Mesenchymal stem cell (in vitro differentiated cells and primary cell): ENCODE results near the gene MXD1.

Source experiments
- DNase-seq: peaks from one replicate; pipeline ENCODE4 v3.0.0-alpha.2; 2013
- H2AFZ ChIP-seq: one replicate; pipeline ENCODE4 v1.6.1; 2013; ENCODE audit warnings: low read depth, mild to moderate bottlenecking, control low read depth, inconsistent platforms, low read length, moderate library complexity
- H2AK5ac ChIP-seq: 2 replicates; pipeline ENCODE4 v1.6.1; 2013; ENCODE audit warnings: low read length, moderate library complexity, mild to moderate bottlenecking, inconsistent platforms; ENCODE audit not compliant: severe bottlenecking
- H2BK120ac ChIP-seq: one replicate; pipeline ENCODE4 v1.6.1; 2013; ENCODE audit warnings: low read depth, mild to moderate bottlenecking, inconsistent platforms, low read length, moderate library complexity
- H2BK12ac ChIP-seq, 2 experiments: one replicate each; pipeline ENCODE4 v1.6.1; 2013; ENCODE audit warnings: inconsistent platforms in 2 of 2, low read length in 2 of 2, mild to moderate bottlenecking in 2 of 2, moderate library complexity in 2 of 2, control low read depth in 1 of 2
- H2BK15ac ChIP-seq: one replicate; pipeline ENCODE4 v1.6.1; 2013; ENCODE audit warnings: mild to moderate bottlenecking, low read depth, inconsistent platforms; ENCODE audit not compliant: poor library complexity, severe bottlenecking
- H2BK5ac ChIP-seq: 2 replicates; pipeline ENCODE4 v1.6.1; 2013; ENCODE audit warnings: low read depth, mild to moderate bottlenecking, low read length, control low read depth, inconsistent platforms; ENCODE audit not compliant: poor library complexity, severe bottlenecking
- H3K14ac ChIP-seq, 2 experiments: one replicate each; pipeline ENCODE4 v1.6.1; 2013; ENCODE audit warnings: inconsistent platforms in 2 of 2, low read length in 2 of 2, control low read depth in 1 of 2, mild to moderate bottlenecking in 1 of 2, moderate library complexity in 1 of 2
- H3K18ac ChIP-seq, 2 experiments: one replicate each; pipeline ENCODE4 v1.6.1; 2013; ENCODE audit warnings: inconsistent platforms in 2 of 2, low read length in 2 of 2, control low read depth in 1 of 2, low read depth in 1 of 2, mild to moderate bottlenecking in 1 of 2
- H3K23ac ChIP-seq, 2 experiments: one replicate each; pipeline ENCODE4 v1.6.1; 2013; ENCODE audit warnings: inconsistent platforms in 2 of 2, low read length in 2 of 2, mild to moderate bottlenecking in 2 of 2, moderate library complexity in 2 of 2, control low read depth in 1 of 2
- H3K27ac ChIP-seq: 2 replicates; pipeline ENCODE4 v1.5.1; 2013; ENCODE audit warnings: mild to moderate bottlenecking, moderate library complexity, low read length, control low read depth, inconsistent platforms; ENCODE audit not compliant: poor library complexity, severe bottlenecking
- H3K27me3 ChIP-seq, 2 experiments: 2 replicates each; pipeline versions ENCODE4 v1.6.1 to v1.7.0; 2013; ENCODE audit warnings: low read length in 2 of 2, mild to moderate bottlenecking in 2 of 2, moderate library complexity in 2 of 2, control low read depth in 1 of 2, inconsistent platforms in 1 of 2; ENCODE audit not compliant: control insufficient read depth in 1 of 2, insufficient read depth in 1 of 2
- H3K36me3 ChIP-seq, 2 experiments: 2 replicates each; pipeline versions ENCODE4 v1.6.1 to v1.7.0; 2013; ENCODE audit warnings: low read length in 2 of 2, control low read depth in 1 of 2, inconsistent platforms in 1 of 2, low read depth in 1 of 2, mild to moderate bottlenecking in 1 of 2; ENCODE audit not compliant: insufficient read depth in 2 of 2, control insufficient read depth in 1 of 2
- H3K4ac ChIP-seq, 2 experiments: one replicate each; pipeline ENCODE4 v1.6.1; 2013; ENCODE audit warnings: inconsistent platforms in 2 of 2, low read length in 2 of 2, mild to moderate bottlenecking in 2 of 2, moderate library complexity in 2 of 2, control low read depth in 1 of 2, low read depth in 1 of 2
- H3K4me1 ChIP-seq: 2 replicates; pipeline ENCODE4 v1.6.1; 2013; ENCODE audit warnings: low read depth, low read length, control low read depth; ENCODE audit not compliant: control insufficient read depth, insufficient read depth
- H3K4me2 ChIP-seq: 2 replicates; pipeline ENCODE4 v1.6.1; 2013; ENCODE audit warnings: low read length, mild to moderate bottlenecking, inconsistent platforms; ENCODE audit not compliant: poor library complexity, severe bottlenecking
- H3K4me3 ChIP-seq, 2 experiments: 2 replicates each; pipeline versions ENCODE4 v1.5.1 to v1.7.0; 2013; ENCODE audit warnings: low read length in 2 of 2, mild to moderate bottlenecking in 2 of 2, control low read depth in 1 of 2, low read depth in 1 of 2; ENCODE audit not compliant: insufficient read depth in 1 of 2
- H3K79me1 ChIP-seq: replicated peaks from 2 replicates; pipeline ENCODE4 v1.6.1; 2013; ENCODE audit warnings: mild to moderate bottlenecking, control low read depth, low read length, inconsistent platforms; ENCODE audit not compliant: poor library complexity, severe bottlenecking
- H3K9ac ChIP-seq: 2 replicates; pipeline ENCODE4 v1.7.0; 2013; ENCODE audit warnings: mild to moderate bottlenecking, low read length, moderate library complexity
- H3K9me3 ChIP-seq: 2 replicates; pipeline ENCODE4 v1.7.0; 2013; ENCODE audit warnings: mild to moderate bottlenecking, low read length; ENCODE audit not compliant: control insufficient read depth
- H4K8ac ChIP-seq: one replicate; pipeline ENCODE4 v1.6.1; 2013; ENCODE audit warnings: inconsistent platforms, mild to moderate bottlenecking, low read length, moderate library complexity
- H4K91ac ChIP-seq: one replicate; pipeline ENCODE4 v1.6.1; 2013; ENCODE audit warnings: mild to moderate bottlenecking, low read length, inconsistent platforms
- WGBS: methylation state at CpG from one replicate; pipeline ENCODE4 v1.1.7; 2013; ENCODE audit warnings: mixed read lengths; 5-methylcytosine and 5-hydroxymethylcytosine counted together

MXD1 gene

DNA sequence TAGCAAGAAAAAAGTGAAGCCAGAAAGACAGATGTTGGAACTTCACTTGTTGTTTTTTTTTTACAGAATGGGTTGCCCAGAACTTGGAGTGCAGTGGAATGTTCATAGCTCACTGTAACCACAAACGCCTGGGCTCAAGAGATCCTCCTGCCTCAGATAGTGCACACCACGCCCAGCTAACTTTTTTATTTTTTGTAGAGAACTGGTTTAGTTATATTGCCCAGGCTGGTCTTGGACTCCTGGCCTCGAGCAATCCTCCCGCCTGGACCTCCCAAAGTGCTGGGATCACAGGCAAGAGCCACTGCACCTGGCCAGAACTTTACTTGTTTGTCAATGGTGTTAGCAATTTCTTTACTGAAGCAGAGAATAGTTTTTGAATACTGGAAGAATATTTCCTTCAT lies 58.4 kb downstream of the MXD1 start:
- peak; percentile 14 for DNase-seq
- Histone ChIP-seq H3K4me1 (no peaks in the 10 kb centered on the region), H3K27me3 (peaks cover 0 to 7% of the 10 kb centered on the region in 2 experiments), H3K79me1 (no peaks in the 10 kb centered on the region), H2BK120ac (no peak overlapping the region), H2BK15ac (no peak overlapping the region), H3K4ac (no peak overlapping the region), H3K27ac (no peak overlapping the region), H4K91ac (no peak overlapping the region), H3K14ac (no peak overlapping the region), H4K8ac (no peak overlapping the region), H3K36me3 (no peaks in the 10 kb centered on the region), H2BK12ac (no peak overlapping the region), H3K18ac (no peak overlapping the region), H3K9me3 (no peaks in the 10 kb centered on the region), H3K4me2 (no peak overlapping the region), H3K9ac (no peak overlapping the region), H2AFZ (no peak overlapping the region), H2BK5ac (no peak overlapping the region), H3K4me3 (no peak overlapping the region), H2AK5ac (no peak overlapping the region), H3K23ac (no peak overlapping the region)
- WGBS, result 93% methylated on average over 2 of the region's 4 CpGs

DNA sequence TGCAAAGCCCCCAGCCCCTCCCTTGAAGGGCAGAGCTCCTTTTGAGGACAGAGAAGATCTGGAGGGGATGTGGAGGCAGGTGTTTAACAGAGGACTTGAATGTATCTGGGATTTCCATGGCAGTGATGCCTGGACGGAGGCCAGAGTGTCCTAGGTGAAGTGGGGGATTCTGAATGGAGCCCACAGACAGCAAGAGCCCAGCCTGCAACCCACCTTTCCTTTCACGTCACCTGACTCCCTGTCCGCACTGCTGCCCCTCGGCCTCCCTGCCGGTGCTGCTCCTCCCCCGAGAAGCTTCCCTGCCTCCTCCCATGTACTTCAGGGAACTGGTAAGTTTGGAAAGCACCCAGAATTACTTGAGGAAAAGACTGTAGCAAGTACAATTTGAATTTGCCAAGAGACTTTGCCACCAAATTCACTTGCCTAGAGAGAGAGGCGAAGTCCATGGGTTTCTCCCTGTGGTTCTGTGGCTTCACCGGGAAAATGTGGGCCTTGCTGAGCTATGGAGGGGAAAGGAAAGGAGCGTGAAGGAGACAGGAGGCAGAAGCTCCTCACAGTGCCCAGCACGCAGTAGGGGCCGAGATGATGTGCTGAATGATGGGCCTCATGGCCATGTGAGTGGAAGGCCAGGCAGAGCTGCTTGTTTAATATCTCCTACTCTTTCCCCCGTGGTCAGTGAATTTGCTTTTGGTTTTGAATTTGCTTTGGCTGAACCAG lies 60.4 kb downstream of the MXD1 start:
- Histone ChIP-seq H2BK5ac (no peak overlapping the region), H3K27ac (no peak overlapping the region), H2AK5ac (no peak overlapping the region), H3K36me3 (no peaks in the 10 kb centered on the region), H3K14ac (no peak overlapping the region), H3K4me3 (no peak overlapping the region), H3K18ac (no peak overlapping the region), H3K9me3 (no peaks in the 10 kb centered on the region), H2BK120ac (no peak overlapping the region), H3K79me1 (no peaks in the 10 kb centered on the region), H4K91ac (no peak overlapping the region), H2BK15ac (no peak overlapping the region), H2AFZ (no peak overlapping the region), H3K27me3 (peaks cover 0 to 3% of the 10 kb centered on the region in 2 experiments), H4K8ac (no peak overlapping the region), H3K4me1 (no peaks in the 10 kb centered on the region), H3K4me2 (no peak overlapping the region), H2BK12ac (no peak overlapping the region), H3K4ac (no peak overlapping the region), H3K9ac (no peak overlapping the region), H3K23ac (no peak overlapping the region)
- 89% methylated on average over 9 of the region's 12 CpGs for WGBS
- no peak for DNase-seq

DNA sequence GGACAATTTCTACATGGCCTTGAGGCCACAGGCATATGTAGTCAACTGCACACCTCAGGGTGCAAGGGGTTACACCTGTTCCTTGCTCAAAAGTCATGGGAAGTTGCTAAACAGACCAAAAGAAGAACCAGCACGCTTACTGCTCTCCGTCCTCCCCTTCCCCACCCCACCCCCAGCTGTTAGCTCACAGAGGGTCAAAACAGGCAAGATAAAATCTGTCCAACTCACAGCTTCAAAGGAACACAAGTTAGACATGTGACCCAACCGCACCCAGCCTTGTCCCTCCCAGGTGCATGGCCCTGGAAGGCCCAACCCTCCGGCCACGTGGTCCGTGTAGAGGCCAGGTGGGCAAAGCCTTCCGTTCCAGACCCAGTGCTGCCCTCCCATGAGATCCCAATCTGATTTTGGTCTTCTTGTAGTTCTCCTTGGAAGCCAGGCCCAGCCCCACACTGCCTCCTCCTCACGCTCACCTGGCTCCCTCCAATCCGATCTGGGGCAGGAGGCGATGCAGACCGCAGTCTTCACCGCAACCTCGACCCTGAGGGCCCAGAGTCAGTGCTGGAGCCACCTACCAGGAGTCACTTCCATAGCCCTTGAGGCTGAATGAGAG lies 61.0 kb downstream of the MXD1 start:
- no peaks in the 10 kb centered on the region for H3K36me3 ChIP-seq
- no peak overlapping the region for H2BK120ac ChIP-seq

DNA sequence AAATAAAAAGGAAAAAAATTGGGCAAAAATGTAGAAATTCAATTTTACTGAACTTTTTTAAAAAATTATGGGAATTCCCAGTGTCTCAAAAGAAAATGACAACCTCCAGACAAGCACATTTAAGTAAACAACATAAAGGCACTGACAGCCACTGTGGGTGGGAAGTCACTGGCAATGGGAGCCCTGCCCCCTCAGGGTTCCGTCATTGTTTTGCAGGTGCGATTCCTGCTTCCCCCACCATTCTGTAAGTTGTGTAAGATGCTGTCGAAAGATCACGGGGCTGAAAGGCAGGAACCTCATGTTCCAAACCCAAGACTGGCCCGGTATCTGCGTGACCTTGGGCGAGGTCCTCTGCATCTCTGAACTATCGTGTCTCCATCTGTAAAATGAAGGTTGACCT lies 62.3 kb downstream of the MXD1 start:
- no peak overlapping the region for H3K9ac ChIP-seq
- no peak overlapping the region for H2BK120ac ChIP-seq
- H3K14ac ChIP-seq, result no peak overlapping the region
- H3K18ac ChIP-seq, result no peak overlapping the region
- no peak overlapping the region for H2BK5ac ChIP-seq
- H2BK15ac ChIP-seq, result no peak overlapping the region
- H3K79me1 ChIP-seq, result no peaks in the 10 kb centered on the region
- H3K4me2 ChIP-seq, result no peak overlapping the region
- H4K91ac ChIP-seq, result no peak overlapping the region
- no peak overlapping the region for H4K8ac ChIP-seq
- no peaks in the 10 kb centered on the region for H3K9me3 ChIP-seq
- no peak overlapping the region for H3K4me3 ChIP-seq
- no peaks in the 10 kb centered on the region for H3K27me3 ChIP-seq
- no peak overlapping the region for H3K23ac ChIP-seq
- H2AFZ ChIP-seq, result no peak overlapping the region
- H3K36me3 ChIP-seq, result no peaks in the 10 kb centered on the region
- H2BK12ac ChIP-seq, result no peak overlapping the region
- H2AK5ac ChIP-seq, result no peak overlapping the region
- H3K4ac ChIP-seq, result no peak overlapping the region
- no peak overlapping the region for H3K27ac ChIP-seq
- DNase-seq, result no peak
- no peaks in the 10 kb centered on the region for H3K4me1 ChIP-seq
- 97% methylated on average over 8 of the region's 8 CpGs for WGBS

More for the DNA sequence above, 61.0 kb downstream of the MXD1 start:
- peak overlapping the region in 1 of 2 experiments; percentile 72 for H3K14ac ChIP-seq
- no peak overlapping the region for H3K4me3 ChIP-seq
- no peaks in the 10 kb centered on the region for H3K9me3 ChIP-seq
- H4K91ac ChIP-seq, result no peak overlapping the region
- no peak overlapping the region for H3K9ac ChIP-seq
- 93% methylated on average over 13 of the region's 13 CpGs for WGBS
- H3K23ac ChIP-seq, result no peak overlapping the region
- H2BK12ac ChIP-seq, result no peak overlapping the region
- H3K27ac ChIP-seq, result no peak overlapping the region
- H4K8ac ChIP-seq, result no peak overlapping the region
- H2AFZ ChIP-seq, result no peak overlapping the region
- H3K18ac ChIP-seq, result no peak overlapping the region
- no peak overlapping the region for H2AK5ac ChIP-seq
- H3K79me1 ChIP-seq, result no peaks in the 10 kb centered on the region
- no peaks in the 10 kb centered on the region for H3K27me3 ChIP-seq
- no peak overlapping the region for H2BK5ac ChIP-seq
- DNase-seq, result no peak
- H3K4me1 ChIP-seq, result no peaks in the 10 kb centered on the region
- H2BK15ac ChIP-seq, result no peak overlapping the region
- H3K4me2 ChIP-seq, result no peak overlapping the region
- H3K4ac ChIP-seq, result no peak overlapping the region
